Measurements from ENCODE around the gene PTPRZ1.

PTPRZ1 gene

DNA sequence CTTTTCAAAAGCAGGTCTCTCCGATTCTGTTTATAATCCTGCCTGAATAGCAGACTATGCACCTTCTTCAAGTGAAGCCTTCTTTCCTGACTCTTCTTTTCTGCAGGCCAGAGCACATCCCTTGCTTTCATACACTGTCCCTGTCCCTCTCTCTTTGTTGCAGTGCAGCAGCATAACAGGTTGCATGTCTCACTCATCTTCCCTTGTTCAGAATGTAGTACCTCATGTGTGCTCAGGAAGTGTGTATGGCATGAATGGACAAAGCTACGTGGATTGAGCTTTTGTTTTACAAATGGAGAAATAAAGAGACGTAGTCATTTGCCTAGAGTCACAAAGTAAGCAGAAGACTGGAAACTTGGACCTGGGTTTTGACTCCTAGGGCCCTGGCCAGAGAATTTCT is 68.0 kb downstream of the PTPRZ1 start:
- intact Hi-C loops (cut with DNase I), result no loop called here
- no peak for DNase-seq

- intact Hi-C loops (cut with DNase I), result no loop called here
- no peak for DNase-seq
Measured at GRCh38 chr7:121941830-121942229, 68.9 kb downstream of the PTPRZ1 start.

DNA sequence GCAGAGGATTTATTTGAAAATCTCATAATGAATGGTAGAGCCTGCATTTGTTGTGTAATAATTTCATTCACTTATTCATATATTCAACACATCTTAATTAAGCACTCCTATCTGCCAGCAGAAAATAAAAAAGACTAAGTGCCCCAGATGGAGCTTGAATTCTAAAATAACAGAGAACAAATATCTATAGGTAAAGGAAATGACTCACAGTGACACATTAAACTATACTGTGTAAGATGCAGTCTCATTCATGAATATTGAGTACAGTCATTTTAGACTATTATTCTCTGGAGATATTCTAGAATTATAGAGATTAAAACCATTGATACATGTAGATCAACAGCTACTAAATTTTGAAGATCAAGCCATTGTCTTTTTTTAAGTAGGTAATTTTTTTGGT is 72.1 kb downstream of the PTPRZ1 start:
- intact Hi-C loops (cut with DNase I), result no loop called here
- no peak for DNase-seq

GRCh38 chr7:121945480-121946236 is 72.7 kb downstream of the PTPRZ1 start:
- intact Hi-C loops (cut with DNase I), result no loop called here
- no peak for DNase-seq

DNA sequence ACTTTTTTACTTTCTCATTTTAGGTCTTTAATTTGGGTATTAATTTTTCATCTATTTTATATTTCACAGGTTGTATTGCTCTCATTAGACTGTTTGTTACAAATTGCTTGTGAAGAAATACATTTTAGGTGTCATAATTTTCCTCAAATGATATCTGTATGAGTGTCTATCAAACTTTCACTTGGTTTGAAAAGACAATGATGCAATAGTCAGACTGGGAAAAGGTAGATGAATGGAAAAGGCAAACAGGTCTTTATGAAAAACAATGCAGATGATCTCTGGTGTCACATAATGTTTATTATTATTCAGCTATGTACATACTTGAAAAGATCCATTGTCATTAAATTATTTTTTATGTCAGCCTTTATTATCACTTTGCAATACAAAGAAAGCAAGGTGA is 80.2 kb downstream of the PTPRZ1 start:
- intact Hi-C loops (cut with DNase I), result no loop called here
- DNase-seq, result no peak

GRCh38 chr7:121953601-121954000 is 80.6 kb downstream of the PTPRZ1 start:
- intact Hi-C loops (cut with DNase I), result no loop called here
- DNase-seq, result no peak

DNA sequence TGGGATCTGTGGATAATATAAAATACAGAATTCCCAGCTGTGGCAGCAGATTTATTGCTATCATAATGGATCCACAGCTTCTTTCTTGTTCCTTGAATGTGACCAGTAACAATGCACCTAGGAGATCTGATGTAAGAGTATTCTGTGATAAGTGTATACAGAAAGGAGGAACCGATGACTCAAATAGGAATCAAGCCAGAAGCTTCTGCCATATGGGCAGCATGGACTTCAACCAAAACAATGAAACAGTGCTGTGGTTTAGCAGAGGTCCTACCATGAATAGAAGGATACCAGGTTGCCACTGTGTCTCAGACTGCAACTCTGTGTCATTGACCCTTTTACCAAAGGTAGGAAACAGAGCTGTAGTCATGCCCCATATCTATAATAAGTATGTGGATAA is 81.8 kb downstream of the PTPRZ1 start:
- intact Hi-C loops (cut with DNase I), result no loop called here
- DNase-seq, result no peak

DNA sequence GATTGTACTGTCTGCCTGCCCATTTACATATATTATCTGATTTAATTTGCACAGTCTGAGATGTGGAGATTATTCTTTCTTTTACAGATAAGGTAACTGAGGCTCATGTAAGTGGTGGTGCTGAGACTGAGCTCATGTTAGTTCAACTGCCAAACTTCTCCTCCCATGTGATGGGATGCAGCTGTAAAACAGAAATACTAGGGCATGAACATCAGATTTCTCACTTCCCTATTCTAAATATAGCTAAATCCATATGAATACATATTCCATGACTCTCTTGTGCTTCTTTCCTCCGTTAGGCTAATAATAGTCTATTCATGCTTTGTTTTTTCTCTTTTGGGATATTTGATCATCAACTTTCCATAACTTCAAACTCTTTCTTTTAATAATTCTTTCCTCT is 84.7 kb downstream of the PTPRZ1 start:
- DNase-seq, result no peak
- intact Hi-C loops (cut with DNase I), result no loop called here

GRCh38 chr7:121960678-121961077 is 87.7 kb downstream of the PTPRZ1 start:
- DNase-seq, result no peak
- intact Hi-C loops (cut with DNase I), result no loop called here

DNA sequence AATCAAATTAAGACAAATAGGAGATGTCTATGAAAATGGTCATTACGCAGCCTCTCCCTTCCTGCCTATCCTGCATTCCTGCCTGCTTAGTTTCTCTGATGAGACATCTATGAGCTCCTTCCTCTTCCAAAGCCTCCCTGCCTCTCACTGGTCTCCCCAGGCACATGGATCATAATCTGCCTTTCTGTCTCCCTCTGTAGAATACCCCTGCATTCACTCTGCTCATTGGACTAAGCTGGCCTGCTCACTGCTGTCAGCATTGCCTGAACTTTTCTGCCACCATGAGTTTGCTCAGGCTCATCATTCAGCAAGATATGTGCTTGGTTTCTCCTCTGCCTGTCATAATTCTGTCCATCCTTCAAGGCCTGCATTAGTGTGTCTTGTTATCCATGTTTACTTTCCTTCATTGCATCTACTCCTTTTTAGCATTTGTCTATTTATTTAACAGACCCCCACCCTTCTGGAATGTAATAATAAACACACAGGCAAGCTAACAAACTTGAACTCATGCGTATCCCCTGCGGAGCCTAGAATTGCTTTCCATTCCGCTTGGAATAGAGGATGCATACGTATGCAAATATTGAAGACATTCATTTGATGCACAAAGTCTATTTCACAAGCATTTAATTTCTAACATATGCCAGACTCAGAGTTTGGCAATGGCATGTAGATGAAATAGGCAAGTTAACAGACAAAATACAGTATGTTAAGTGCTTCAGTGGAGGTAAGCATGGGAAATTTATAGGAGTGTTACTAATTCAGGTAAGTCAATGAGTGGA is 88.3 kb downstream of the PTPRZ1 start:
- peak in 7 of 42 donors; percentile 3 to 31 (median 7) for DNase-seq
- intact Hi-C loops (cut with DNase I), result no loop called here

DNA sequence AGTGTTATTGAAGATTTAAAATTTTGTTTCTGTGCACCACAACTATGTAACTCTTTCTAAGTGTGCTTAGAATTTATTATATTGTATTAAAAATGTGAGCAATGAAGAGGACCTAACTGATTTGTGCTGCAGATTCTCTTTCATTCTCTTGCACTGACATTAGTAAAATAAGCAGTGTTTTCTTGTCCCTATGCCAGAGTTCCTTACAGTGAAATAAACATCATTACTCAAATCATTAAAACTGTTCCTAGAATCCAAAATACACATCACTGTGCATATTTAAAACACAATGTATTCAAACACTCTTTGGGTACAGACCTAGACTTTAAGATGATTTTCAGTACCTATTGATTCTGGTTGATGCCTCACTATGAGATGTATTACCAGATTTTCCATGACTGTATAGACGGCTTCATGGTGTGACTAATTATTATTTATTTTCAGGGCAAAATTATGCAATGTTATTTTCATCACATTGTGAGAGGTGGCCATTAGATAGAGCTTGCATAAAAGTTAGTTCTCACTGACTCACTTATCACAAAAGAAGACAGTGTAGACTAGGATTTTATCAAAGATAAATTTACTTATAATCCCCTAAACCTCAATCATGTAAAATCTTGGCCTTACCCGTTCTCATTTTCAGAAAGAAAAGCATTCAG is 93.4 kb downstream of the PTPRZ1 start:
- intact Hi-C loops (cut with DNase I), result no loop called here
- DNase-seq, result no peak

- intact Hi-C loops (cut with DNase I), result no loop called here
Measured at GRCh38 chr7:121966935-121967332, 94.0 kb downstream of the PTPRZ1 start.

DNA sequence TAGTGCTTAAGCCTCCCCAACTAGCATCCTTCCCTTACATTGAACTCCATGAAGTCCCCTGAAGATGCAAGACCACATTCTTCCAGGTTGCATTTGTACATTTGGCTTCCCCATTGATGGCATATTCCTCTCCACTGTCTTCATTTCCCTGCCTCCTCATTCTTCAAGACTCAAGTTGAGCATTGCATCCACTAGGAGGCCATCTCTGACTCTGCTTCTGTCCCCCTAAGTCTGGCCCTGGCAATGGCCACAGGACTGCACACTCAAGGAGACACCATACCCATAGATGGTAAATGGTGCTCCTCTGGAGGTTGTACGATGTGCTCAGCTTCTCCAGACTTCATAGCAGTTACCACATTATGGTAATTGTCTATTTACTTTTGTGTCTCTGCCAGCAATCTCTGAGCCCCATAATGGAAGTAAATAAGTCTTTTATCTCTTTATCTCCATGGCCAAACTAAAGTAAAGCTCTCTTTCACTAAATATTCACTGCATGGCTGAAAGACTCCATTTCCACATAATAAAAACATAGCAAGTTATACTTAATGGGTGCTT is 112.6 kb downstream of the PTPRZ1 start:
- intact Hi-C loops (cut with DNase I), result no loop called here
- no peak for DNase-seq

More at GRCh38 chr7:121966935-121967332, 94.0 kb downstream of the PTPRZ1 start:
- DNase-seq, result no peak

- intact Hi-C loops (cut with DNase I), result loop anchor here (5.0 kb wide), 1 partner anchor 240 kb away; no protein-coding TSS in a partner anchor
- DNase-seq, result no peak
Measured at GRCh38 chr7:121992068-121992467, 119.1 kb downstream of the PTPRZ1 start.

- DNase-seq, result peak; percentile 11 to 86 (median 70)
- intact Hi-C loops (cut with DNase I), result loop anchor here (5.0 kb wide), 1 partner anchor 243 kb away; no protein-coding TSS in a partner anchor
Measured at GRCh38 chr7:121994625-121995410, 121.9 kb downstream of the PTPRZ1 start.

- no peak for DNase-seq
- intact Hi-C loops (cut with DNase I), result no loop called here
Measured at GRCh38 chr7:122006687-122007086, 133.7 kb downstream of the PTPRZ1 start.

GRCh38 chr7:122010116-122010515 is 137.2 kb downstream of the PTPRZ1 start:
- DNase-seq, result no peak
- intact Hi-C loops (cut with DNase I), result no loop called here

GRCh38 chr7:122013065-122013464 is 140.1 kb downstream of the PTPRZ1 start:
- intact Hi-C loops (cut with DNase I), result no loop called here
- DNase-seq, result no peak

GRCh38 chr7:122013630-122014029 is 140.7 kb downstream of the PTPRZ1 start:
- intact Hi-C loops (cut with DNase I), result no loop called here
- DNase-seq, result no peak
